ENCODE results near the gene CLHC1. TPM values are rescaled to one million over a fixed set of nuclear protein-coding genes. Genes with fewer than 3 reads are reported as not detected.
"Not testable (repeated sequence)": the region's sequence is repeated elsewhere in the genome, so short reads cannot be mapped to it uniquely, and the experiment has no call there.

Gene CLHC1
- total and polyA plus RNA-seq, 2 experiments from 2014 or later, result 19.7 to 27.0 TPM

GRCh38 chr2:55133467-55134315 lies 98.4 kb downstream of the CLHC1 start:
- H3K4me3 ChIP-seq, result no peak overlapping the region
- no peak overlapping the region for H3K27ac ChIP-seq

GRCh38 chr2:55130849-55131248 lies 101.2 kb downstream of the CLHC1 start:
- DNase-seq (ENCODE audit: low read depth in 1 of 2, low spot score in 1 of 2), result no peak
- H3K4me3 ChIP-seq, result no peak overlapping the region
- H3K36me3 ChIP-seq, result no peaks in the 10 kb centered on the region
- no peak for TF ChIP-seq CTCF (IDR thresholded peaks at IDR 0.05; ENCODE audit: low read depth, low read length)
- H3K9me3 ChIP-seq (ENCODE audit: low read depth), result no peaks in the 10 kb centered on the region
- no peaks in the 10 kb centered on the region for H3K27me3 ChIP-seq
- peaks cover 11% of the 10 kb centered on the region for H3K4me1 ChIP-seq (ENCODE audit: low read depth)
- H3K27ac ChIP-seq, result no peak overlapping the region

More at GRCh38 chr2:55133467-55134315, 98.4 kb downstream of the CLHC1 start:
- Histone ChIP-seq H3K36me3 (no peaks in the 10 kb centered on the region), H3K9me3 (ENCODE audit: low read depth) (no peaks in the 10 kb centered on the region), H3K27me3 (no peaks in the 10 kb centered on the region), H3K4me1 (ENCODE audit: low read depth) (peaks cover 24% of the 10 kb centered on the region)
- no peak for TF ChIP-seq CTCF (IDR thresholded peaks at IDR 0.05; ENCODE audit: low read depth, low read length)
- DNase-seq (ENCODE audit: low read depth in 1 of 2, low spot score in 1 of 2), result peak in 1 of 2 donors; percentile 98

- not testable (repeated sequence) for H3K27me3 ChIP-seq; H3K4me3 ChIP-seq; H3K36me3 ChIP-seq; DNase-seq (ENCODE audit: low read depth in 1 of 2, low spot score in 1 of 2); H3K9me3 ChIP-seq (ENCODE audit: low read depth); H3K27ac ChIP-seq
- H3K4me1 ChIP-seq (ENCODE audit: low read depth), result peaks cover 14% of the 10 kb centered on the region
Measured at GRCh38 chr2:55126643-55127042, 105.5 kb downstream of the CLHC1 start.

Other genes with a start within 250 kb of the CLHC1 start
- gene RTN4, start 181.8 kb downstream of the CLHC1 start, total RNA-seq, result 164 and 186 TPM in 2 replicates
- gene RTN4, start 181.8 kb downstream of the CLHC1 start, polyA plus RNA-seq, result 205 and 223 TPM in 2 replicates
- gene RPS27A, start 395 bp upstream of the CLHC1 start, total RNA-seq, result 556 and 923 TPM in 2 replicates
- gene RPS27A, start 395 bp upstream of the CLHC1 start, polyA plus RNA-seq, result 629 and 695 TPM in 2 replicates
- 19.2 and 25.6 TPM in 2 replicates for gene MTIF2, start 36.9 kb upstream of the CLHC1 start, total RNA-seq
- gene MTIF2, start 36.9 kb upstream of the CLHC1 start, polyA plus RNA-seq, result 15.4 and 30.2 TPM in 2 replicates
- 22.1 and 64.1 TPM in 2 replicates for gene CCDC88A, start 187.6 kb upstream of the CLHC1 start, total RNA-seq
- gene CCDC88A, start 187.6 kb upstream of the CLHC1 start, polyA plus RNA-seq, result 40.6 and 45.1 TPM in 2 replicates

Measured in cardiac muscle cell (in vitro differentiated cells and primary cell).